ENCODE results near the gene CALR. TPM values are rescaled to one million over a fixed set of nuclear protein-coding genes. Genes with fewer than 3 reads are reported as not detected.
A peak's percentile ranks its signal among the peaks of the same experiment; 100 is the strongest.
"Not testable (repeated sequence)": the region's sequence is repeated elsewhere in the genome, so short reads cannot be mapped to it uniquely, and the experiment has no call there.

Gene CALR
- polyA plus RNA-seq (ENCODE audit: insufficient read length) = 783 TPM
- long read RNA-seq, donor 1, transcript CALR-201 (9 exons, 1,903 nt) = major isoform, 210 of 756 reads
- long read RNA-seq, donor 1, transcript CALR-203 (2 exons, 667 nt) = minor isoform, 14 of 756 reads
- long read RNA-seq, donor 1, transcript CALR-207 (4 exons, 781 nt) = minor isoform, 6 of 756 reads
- long read RNA-seq, donor 1, partial matches to known transcripts = 519 of 756 reads
- long read RNA-seq, donor 1, other reads (novel, unspliced or antisense) = 6 of 756 reads
- long read RNA-seq, donor 2, transcript CALR-201 (9 exons, 1,903 nt) = major isoform, 154 of 424 reads
- long read RNA-seq, donor 2, transcript CALR-203 (2 exons, 667 nt) = minor isoform, 7 of 424 reads
- long read RNA-seq, donor 2, partial matches to known transcripts = 253 of 424 reads
- long read RNA-seq, donor 2, other reads (novel, unspliced or antisense) = 5 of 424 reads
- long read RNA-seq, donor 3, transcript CALR-203 (2 exons, 667 nt) = minor isoform, 6 of 431 reads
- long read RNA-seq, donor 3, transcript CALR-201 (9 exons, 1,903 nt) = major isoform, 145 of 431 reads
- long read RNA-seq, donor 3, partial matches to known transcripts = 252 of 431 reads
- long read RNA-seq, donor 3, other reads (novel, unspliced or antisense) = 23 of 431 reads
- long read RNA-seq, donor 4, transcript CALR-201 (9 exons, 1,903 nt) = major isoform, 8 of 44 reads
- long read RNA-seq, donor 4, partial matches to known transcripts = 35 of 44 reads
- long read RNA-seq, donor 4, other reads (novel, unspliced or antisense) = 0 of 44 reads
- long read RNA-seq, donor 5, transcript CALR-201 (9 exons, 1,903 nt) = major isoform, 399 of 681 reads
- long read RNA-seq, donor 5, transcript CALR-203 (2 exons, 667 nt) = minor isoform, 8 of 681 reads
- long read RNA-seq, donor 5, partial matches to known transcripts = 222 of 681 reads
- long read RNA-seq, donor 5, other reads (novel, unspliced or antisense) = 48 of 681 reads
- long read RNA-seq, donor 6, transcript CALR-203 (2 exons, 667 nt) = minor isoform, 8 of 1,356 reads
- long read RNA-seq, donor 6, transcript CALR-201 (9 exons, 1,903 nt) = major isoform, 165 of 1,356 reads
- long read RNA-seq, donor 6, partial matches to known transcripts = 1,171 of 1,356 reads
- long read RNA-seq, donor 6, other reads (novel, unspliced or antisense) = 9 of 1,356 reads
- long read RNA-seq, donor 7, transcript CALR-203 (2 exons, 667 nt) = minor isoform, 11 of 826 reads
- long read RNA-seq, donor 7, transcript CALR-201 (9 exons, 1,903 nt) = major isoform, 264 of 826 reads
- long read RNA-seq, donor 7, transcript CALR-207 (4 exons, 781 nt) = minor isoform, 6 of 826 reads
- long read RNA-seq, donor 7, partial matches to known transcripts = 506 of 826 reads
- long read RNA-seq, donor 7, other reads (novel, unspliced or antisense) = 38 of 826 reads
- long read RNA-seq, donor 8, transcript CALR-201 (9 exons, 1,903 nt) = major isoform, 55 of 133 reads
- long read RNA-seq, donor 8, partial matches to known transcripts = 70 of 133 reads
- long read RNA-seq, donor 8, other reads (novel, unspliced or antisense) = 6 of 133 reads

GRCh38 chr19:12937927-12938778 is at the start of gene CALR:
TSS of gene CALR (plus strand) at chr19:12938609. CDS start at chr19:12938680, 71 bp downstream.
- DNase-seq = peak; percentile 99

GRCh38 chr19:12890299-12890786 is 48.1 kb upstream of the CALR start:
- DNase-seq = not testable (repeated sequence)

- peak; percentile 98 for DNase-seq
These were observed 47.4 kb upstream of the CALR start, which contains the start of gene GCDH for GRCh38 chr19:12890787-12891552. TSS of gene GCDH (plus strand) at chr19:12891160. CDS start at chr19:12891305, 145 bp downstream.

- DNase-seq = no peak
These were observed 46.8 kb upstream of the CALR start for GRCh38 chr19:12891553-12892021.

GRCh38 chr19:12893582-12893981 is 44.8 kb upstream of the CALR start:
- DNase-seq = no peak

GRCh38 chr19:12896460-12896859 is 41.9 kb upstream of the CALR start:
- no peak for DNase-seq

- no peak for DNase-seq
These were observed 38.4 kb upstream of the CALR start for GRCh38 chr19:12899891-12900518.

- DNase-seq = no peak
These were observed 31.2 kb upstream of the CALR start for GRCh38 chr19:12907166-12907565.

GRCh38 chr19:12912571-12912970 is 25.8 kb upstream of the CALR start:
- DNase-seq = no peak

GRCh38 chr19:12913011-12913561 is 25.3 kb upstream of the CALR start:
- DNase-seq = no peak

GRCh38 chr19:12913851-12914690 is 24.3 kb upstream of the CALR start:
- no peak for DNase-seq

GRCh38 chr19:12915860-12916259 is 22.5 kb upstream of the CALR start:
- not testable (repeated sequence) for DNase-seq

- DNase-seq = no peak
These were observed 20.2 kb upstream of the CALR start for GRCh38 chr19:12918253-12918652.

GRCh38 chr19:12921047-12921446 is 17.4 kb upstream of the CALR start:
- no peak for DNase-seq

GRCh38 chr19:12922959-12923358 is 15.4 kb upstream of the CALR start:
- DNase-seq = no peak

- DNase-seq = no peak
These were observed 13.6 kb upstream of the CALR start for GRCh38 chr19:12924621-12925310.

Data from left kidney (tissue), 8 donors.